ENCODE measurements around the gene OOSP3. TPM values are rescaled to one million over a fixed set of nuclear protein-coding genes. Genes with fewer than 3 reads are reported as not detected.

The OOSP3 gene
- total RNA-seq, 1 experiment from 2014 or later, result not detected

- TF ChIP-seq, protein P1, sequence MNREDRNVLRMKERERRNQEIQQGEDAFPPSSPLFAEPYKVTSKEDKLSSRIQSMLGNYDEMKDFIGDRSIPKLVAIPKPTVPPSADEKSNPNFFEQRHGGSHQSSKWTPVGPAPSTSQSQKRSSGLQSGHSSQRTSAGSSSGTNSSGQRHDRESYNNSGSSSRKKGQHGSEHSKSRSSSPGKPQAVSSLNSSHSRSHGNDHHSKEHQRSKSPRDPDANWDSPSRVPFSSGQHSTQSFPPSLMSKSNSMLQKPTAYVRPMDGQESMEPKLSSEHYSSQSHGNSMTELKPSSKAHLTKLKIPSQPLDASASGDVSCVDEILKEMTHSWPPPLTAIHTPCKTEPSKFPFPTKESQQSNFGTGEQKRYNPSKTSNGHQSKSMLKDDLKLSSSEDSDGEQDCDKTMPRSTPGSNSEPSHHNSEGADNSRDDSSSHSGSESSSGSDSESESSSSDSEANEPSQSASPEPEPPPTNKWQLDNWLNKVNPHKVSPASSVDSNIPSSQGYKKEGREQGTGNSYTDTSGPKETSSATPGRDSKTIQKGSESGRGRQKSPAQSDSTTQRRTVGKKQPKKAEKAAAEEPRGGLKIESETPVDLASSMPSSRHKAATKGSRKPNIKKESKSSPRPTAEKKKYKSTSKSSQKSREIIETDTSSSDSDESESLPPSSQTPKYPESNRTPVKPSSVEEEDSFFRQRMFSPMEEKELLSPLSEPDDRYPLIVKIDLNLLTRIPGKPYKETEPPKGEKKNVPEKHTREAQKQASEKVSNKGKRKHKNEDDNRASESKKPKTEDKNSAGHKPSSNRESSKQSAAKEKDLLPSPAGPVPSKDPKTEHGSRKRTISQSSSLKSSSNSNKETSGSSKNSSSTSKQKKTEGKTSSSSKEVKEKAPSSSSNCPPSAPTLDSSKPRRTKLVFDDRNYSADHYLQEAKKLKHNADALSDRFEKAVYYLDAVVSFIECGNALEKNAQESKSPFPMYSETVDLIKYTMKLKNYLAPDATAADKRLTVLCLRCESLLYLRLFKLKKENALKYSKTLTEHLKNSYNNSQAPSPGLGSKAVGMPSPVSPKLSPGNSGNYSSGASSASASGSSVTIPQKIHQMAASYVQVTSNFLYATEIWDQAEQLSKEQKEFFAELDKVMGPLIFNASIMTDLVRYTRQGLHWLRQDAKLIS (CRISPR knock-in tag; IDR thresholded peaks at IDR 0.05; ENCODE audit: borderline replicate concordance), result no peak
Observed at GRCh38 chr11:59854871-59855270, 23.7 kb upstream of the OOSP3 start (continued).

DNA sequence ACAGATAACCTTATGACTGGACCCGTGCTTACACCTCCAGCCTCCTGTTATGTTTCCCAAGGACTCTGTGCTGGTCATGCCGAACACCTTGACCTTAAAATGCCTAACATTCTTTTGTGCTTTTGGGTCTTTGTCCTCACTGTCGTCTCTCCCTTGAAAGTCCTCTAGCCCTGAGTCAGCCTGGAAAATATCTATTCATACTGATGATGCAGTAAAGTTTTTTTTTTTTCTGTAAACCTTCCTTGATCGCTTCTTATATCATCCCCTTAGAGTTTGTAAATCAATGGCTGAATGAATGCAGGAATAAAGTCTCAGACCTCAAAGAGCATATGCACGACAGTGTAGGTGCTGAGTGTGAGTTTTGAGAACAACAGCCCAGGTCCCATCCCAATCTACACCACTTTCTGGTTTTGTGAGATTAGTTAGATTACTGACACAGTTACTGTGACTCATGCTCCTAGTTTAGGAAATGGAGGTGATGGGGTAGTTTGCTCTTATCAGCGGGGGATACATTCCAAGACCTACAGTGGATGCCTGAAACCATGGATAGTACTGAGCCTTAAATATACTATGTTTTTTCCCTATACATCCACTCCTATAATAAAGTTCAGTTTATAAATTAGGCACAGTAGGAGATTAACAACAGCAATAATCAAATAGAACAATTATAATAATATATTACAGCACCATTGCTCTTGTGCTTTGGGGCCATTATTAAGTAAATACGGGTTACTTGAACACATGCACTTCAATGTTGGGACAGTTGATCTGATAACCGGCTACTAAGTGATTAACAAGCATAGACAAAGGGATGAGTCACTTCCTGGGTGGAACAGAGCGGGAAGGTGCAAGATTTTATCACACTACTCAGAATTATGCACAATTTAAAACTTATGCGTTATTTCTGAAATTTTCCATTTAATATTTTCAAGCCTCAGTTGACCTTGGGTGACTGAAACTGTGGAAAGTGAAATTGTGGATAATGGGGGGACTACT is 20.8 kb upstream of the OOSP3 start:
- CTCF ChIA-PET, result no interaction called here
- H3K27ac Mint-ChIP-seq, result peak overlapping the region; percentile 72; the same call in 1 of the 2 replicates
- TF ChIP-seq ETV6 (CRISPR knock-in tag; IDR thresholded peaks at IDR 0.05) (no peak), MXD4 (CRISPR knock-in tag; IDR thresholded peaks at IDR 0.05; ENCODE audit: borderline replicate concordance) (no peak), TP53 (CRISPR knock-in tag; IDR thresholded peaks at IDR 0.05) (no peak), ELF4 (CRISPR knock-in tag; IDR thresholded peaks at IDR 0.05; ENCODE audit: low read depth) (no peak), CBFB (CRISPR knock-in tag; IDR thresholded peaks at IDR 0.05; ENCODE audit: low read depth) (no peak)
- H3K9me3 Mint-ChIP-seq, result no peaks in the 10 kb centered on the region
- no peaks in the 10 kb centered on the region for H3K27me3 Mint-ChIP-seq (ENCODE audit: low read depth)
- no peak overlapping the region for H3K4me3 Mint-ChIP-seq
- POLR2A ChIA-PET, result no interaction called here
- peaks cover 16% of the 10 kb centered on the region for H3K4me1 Mint-ChIP-seq
- ATAC-seq, result peak; percentile 86
- no peaks in the 10 kb centered on the region for H3K36me3 Mint-ChIP-seq
- no peak for DNase-seq (ENCODE audit: low spot score)

DNA sequence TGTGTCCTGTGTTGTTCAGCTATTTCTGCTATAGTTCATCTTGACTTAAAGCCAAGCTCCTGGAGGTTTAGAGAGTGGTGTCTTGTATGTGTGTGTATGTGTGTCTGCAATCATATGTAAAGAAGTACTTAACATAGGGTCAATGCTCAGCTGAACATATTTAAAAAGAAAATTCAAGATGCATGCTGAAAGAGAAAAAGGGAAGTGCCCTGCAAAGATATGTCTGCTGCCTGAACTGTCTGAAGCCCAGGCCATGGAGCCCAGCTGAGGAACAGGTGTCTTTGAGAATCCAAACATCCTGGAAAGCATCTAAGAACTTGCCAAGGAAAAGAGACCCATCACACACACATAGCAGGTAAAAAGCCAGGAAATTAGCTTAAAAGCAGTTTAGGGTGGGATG is 18.9 kb upstream of the OOSP3 start:
- no peak for DNase-seq (ENCODE audit: low spot score)
- H3K27ac Mint-ChIP-seq, result no peak overlapping the region
- ATAC-seq, result no peak
- H3K4me3 Mint-ChIP-seq, result no peak overlapping the region
- peaks cover 16% of the 10 kb centered on the region for H3K4me1 Mint-ChIP-seq
- no peaks in the 10 kb centered on the region for H3K27me3 Mint-ChIP-seq (ENCODE audit: low read depth)
- ChIA-PET CTCF (no interaction called here), POLR2A (no interaction called here)
- no peaks in the 10 kb centered on the region for H3K36me3 Mint-ChIP-seq
- no peaks in the 10 kb centered on the region for H3K9me3 Mint-ChIP-seq
- TF ChIP-seq MXD4 (CRISPR knock-in tag; IDR thresholded peaks at IDR 0.05; ENCODE audit: borderline replicate concordance), result no peak
- TF ChIP-seq IRF1 (CRISPR knock-in tag; IDR thresholded peaks at IDR 0.05), result no peak
- TF ChIP-seq FOXJ3 (CRISPR knock-in tag; IDR thresholded peaks at IDR 0.05; ENCODE audit: borderline replicate concordance), result no peak
- no peak for TF ChIP-seq ATF1 (CRISPR knock-in tag; IDR thresholded peaks at IDR 0.05)
- no peak for TF ChIP-seq ZNF317 (CRISPR knock-in tag; IDR thresholded peaks at IDR 0.05; ENCODE audit: borderline replicate concordance, low read depth)
- TF ChIP-seq TEAD4 (CRISPR knock-in tag; IDR thresholded peaks at IDR 0.05), result no peak
- TF ChIP-seq GABPB1 (CRISPR knock-in tag; IDR thresholded peaks at IDR 0.05), result no peak
- no peak for TF ChIP-seq ZBTB21 (CRISPR knock-in tag; IDR thresholded peaks at IDR 0.05; ENCODE audit: borderline replicate concordance)
- no peak for TF ChIP-seq RORB (CRISPR knock-in tag; IDR thresholded peaks at IDR 0.05)
- no peak for TF ChIP-seq MYBL2 (CRISPR knock-in tag; IDR thresholded peaks at IDR 0.05)
- TF ChIP-seq, protein P1 (CRISPR knock-in tag; IDR thresholded peaks at IDR 0.05; ENCODE audit: borderline replicate concordance), result no peak
- TF ChIP-seq USF2 (CRISPR knock-in tag; IDR thresholded peaks at IDR 0.05), result no peak
- no peak for TF ChIP-seq ELF4 (CRISPR knock-in tag; IDR thresholded peaks at IDR 0.05; ENCODE audit: low read depth)
- TF ChIP-seq, protein P2, sequence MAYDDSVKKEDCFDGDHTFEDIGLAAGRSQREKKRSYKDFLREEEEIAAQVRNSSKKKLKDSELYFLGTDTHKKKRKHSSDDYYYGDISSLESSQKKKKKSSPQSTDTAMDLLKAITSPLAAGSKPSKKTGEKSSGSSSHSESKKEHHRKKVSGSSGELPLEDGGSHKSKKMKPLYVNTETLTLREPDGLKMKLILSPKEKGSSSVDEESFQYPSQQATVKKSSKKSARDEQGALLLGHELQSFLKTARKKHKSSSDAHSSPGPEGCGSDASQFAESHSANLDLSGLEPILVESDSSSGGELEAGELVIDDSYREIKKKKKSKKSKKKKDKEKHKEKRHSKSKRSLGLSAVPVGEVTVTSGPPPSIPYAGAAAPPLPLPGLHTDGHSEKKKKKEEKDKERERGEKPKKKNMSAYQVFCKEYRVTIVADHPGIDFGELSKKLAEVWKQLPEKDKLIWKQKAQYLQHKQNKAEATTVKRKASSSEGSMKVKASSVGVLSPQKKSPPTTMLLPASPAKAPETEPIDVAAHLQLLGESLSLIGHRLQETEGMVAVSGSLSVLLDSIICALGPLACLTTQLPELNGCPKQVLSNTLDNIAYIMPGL (CRISPR knock-in tag; IDR thresholded peaks at IDR 0.05), result no peak
- TF ChIP-seq, protein P3, sequence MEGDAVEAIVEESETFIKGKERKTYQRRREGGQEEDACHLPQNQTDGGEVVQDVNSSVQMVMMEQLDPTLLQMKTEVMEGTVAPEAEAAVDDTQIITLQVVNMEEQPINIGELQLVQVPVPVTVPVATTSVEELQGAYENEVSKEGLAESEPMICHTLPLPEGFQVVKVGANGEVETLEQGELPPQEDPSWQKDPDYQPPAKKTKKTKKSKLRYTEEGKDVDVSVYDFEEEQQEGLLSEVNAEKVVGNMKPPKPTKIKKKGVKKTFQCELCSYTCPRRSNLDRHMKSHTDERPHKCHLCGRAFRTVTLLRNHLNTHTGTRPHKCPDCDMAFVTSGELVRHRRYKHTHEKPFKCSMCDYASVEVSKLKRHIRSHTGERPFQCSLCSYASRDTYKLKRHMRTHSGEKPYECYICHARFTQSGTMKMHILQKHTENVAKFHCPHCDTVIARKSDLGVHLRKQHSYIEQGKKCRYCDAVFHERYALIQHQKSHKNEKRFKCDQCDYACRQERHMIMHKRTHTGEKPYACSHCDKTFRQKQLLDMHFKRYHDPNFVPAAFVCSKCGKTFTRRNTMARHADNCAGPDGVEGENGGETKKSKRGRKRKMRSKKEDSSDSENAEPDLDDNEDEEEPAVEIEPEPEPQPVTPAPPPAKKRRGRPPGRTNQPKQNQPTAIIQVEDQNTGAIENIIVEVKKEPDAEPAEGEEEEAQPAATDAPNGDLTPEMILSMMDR (IDR thresholded peaks at IDR 0.05), result no peak
